Mucosa of gallbladder (tissue), 1 donor: ENCODE data around the gene BRD7. TPM values are rescaled to one million over a fixed set of nuclear protein-coding genes. Genes with fewer than 3 reads are reported as not detected.

Experiments used
- DNase-seq: peaks from one replicate; pipeline ENCODE4 v3.0.0-alpha.2; 2020; ENCODE audit warnings: low spot score
- total RNA-seq: library from RNA; stranded (reverse); gene quantifications from one replicate; pipeline ENCODE4 v1.2.1, GENCODE V29; 2021
- donor health status: DM: no; HTN: no; CAD: no.

Gene BRD7
- total RNA-seq, 1 donor from 2014 or later, result 59.1 TPM

DNA sequence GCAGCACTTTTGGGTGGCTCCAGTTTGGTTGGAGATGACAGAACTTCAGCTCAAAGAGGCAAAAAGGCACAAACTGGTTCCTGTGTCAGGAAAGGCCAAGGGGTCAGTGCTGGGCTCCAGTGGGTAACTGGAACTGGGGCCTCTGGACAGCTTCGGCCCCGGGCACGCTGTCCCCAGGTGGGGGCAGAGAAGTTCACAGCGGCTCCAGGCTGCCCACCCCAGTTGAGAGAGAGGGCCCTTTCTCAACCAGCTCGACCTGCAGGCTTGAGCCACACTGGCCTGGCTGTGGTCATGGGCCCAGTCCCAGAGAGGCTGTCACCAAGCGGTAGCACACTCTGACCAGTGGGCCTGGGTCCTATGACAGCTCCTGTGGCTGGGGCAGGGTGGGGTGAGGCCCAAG is 77.9 kb downstream of the BRD7 start:
- no peak for DNase-seq

DNA sequence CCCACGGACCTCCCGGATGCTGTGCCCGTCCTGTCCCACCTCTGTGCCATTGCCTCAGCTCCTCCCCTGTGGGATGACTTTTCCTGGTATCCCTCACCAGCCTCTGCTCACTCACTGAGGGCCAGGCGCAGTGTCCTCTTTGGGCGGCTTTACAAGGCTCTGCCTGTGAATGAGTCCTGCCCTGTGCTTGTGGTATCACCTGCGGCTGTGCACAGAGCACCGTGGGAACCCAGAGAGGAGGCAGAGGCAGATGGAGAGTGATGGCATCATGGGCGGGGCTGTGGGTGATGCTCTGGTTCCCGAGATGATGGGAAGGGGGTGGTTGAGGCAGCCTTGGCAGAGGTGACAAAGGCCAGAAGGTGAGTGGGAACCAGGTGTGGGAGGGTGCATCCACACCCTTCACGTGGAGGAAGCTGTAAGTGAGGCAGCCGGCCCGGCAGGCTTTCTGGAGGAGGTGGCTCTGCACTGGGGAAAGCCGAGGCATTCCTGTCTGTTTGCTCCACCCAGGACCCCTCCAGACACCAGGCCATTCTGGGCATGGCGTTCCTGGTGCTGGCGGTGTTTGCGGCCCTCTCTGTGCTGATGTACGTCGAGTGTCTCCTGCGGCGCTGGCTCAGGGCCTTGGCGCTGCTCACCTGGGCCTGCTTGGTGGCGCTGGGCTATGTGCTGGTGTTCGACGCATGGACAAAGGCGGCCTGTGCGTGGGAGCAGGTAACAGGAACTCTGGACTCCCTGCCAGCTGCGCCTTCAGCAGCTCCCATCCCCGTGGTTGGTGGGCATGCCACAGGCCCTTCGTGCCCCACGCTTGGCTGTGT is 78.6 kb downstream of the BRD7 start:
- DNase-seq, result no peak

DNA sequence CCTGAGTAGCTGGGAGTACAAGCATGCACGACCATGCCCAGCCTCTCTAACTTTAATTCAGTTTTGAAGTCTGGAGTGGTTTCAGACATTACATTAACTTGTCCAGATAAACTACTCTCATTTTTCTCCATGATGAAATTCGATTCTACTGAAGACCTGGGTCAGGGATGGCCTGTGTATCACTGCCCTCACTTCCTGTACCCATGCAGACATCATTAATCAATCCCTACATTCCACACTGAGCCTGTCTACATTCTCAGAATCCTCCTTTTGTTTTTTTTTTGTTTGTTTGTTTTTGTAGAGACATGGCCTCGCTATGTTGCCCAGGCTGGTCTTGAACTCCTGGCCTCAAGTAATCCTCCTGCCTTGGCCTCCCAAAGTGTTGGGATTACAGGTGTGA is 79.9 kb downstream of the BRD7 start:
- no peak for DNase-seq

DNA sequence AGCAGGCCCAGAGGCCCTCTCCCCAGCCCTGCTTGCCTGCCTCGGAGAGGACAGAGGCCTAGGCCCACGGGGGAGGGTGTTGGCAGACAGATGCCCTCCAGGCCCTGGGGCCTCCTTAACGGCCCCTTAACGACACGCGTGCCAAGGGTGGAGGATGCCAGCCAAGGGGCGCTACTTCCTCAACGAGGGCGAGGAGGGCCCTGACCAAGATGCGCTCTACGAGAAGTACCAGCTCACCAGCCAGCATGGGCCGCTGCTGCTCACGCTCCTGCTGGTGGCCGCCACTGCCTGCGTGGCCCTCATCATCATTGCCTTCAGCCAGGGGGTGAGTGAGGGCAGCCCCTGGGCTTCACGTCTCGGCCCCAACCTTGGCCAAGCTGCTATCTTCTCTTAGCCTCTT is 80.8 kb downstream of the BRD7 start:
- DNase-seq, result no peak

DNA sequence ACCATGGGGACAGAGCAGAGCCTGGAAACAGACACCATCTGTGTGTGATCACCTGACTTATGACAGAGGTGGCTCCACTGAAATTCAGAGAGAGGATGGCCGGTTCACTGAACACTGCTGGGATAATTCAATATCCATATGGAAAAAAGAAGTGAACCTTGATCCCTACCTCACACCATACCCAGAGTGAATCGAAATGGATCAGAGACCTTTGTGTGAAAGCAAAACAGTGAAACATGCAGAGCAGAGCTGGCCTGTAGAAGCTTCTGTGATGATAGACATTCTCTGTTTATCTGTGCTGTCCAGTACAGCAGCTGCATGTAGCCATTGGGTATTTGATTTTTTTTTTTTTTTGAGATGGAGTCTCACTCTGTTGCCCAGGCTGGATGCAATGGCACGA is 82.1 kb downstream of the BRD7 start:
- DNase-seq, result no peak

DNA sequence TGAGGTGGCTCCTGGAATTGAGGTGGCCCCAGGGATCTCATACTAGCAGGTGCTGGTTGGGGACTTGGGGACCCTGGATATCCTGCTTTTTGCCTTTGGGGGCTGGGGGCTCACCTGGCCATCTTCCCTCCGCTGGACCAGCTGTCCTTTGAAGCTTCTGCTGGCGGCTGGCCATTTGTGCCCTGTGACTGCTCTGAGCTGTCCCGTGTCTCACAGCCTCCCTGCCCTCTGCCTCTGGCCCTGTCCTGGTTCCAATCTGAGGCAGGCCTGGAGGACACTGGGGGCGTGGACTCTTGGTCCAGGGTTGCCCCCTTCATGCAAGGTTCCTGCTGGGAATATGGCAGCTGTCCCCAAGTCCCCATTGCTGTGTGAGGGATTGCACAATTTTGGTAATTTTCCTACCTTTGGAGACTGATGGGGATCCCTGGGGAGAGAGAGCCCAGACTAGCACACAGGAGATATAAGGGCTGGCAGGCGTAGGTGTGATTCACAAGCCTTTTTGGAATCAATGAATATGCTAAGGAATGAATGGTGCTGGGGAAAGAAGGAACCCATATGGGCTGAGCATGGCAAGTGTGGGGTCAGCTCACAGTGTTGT is 83.3 kb downstream of the BRD7 start:
- no peak for DNase-seq

DNA sequence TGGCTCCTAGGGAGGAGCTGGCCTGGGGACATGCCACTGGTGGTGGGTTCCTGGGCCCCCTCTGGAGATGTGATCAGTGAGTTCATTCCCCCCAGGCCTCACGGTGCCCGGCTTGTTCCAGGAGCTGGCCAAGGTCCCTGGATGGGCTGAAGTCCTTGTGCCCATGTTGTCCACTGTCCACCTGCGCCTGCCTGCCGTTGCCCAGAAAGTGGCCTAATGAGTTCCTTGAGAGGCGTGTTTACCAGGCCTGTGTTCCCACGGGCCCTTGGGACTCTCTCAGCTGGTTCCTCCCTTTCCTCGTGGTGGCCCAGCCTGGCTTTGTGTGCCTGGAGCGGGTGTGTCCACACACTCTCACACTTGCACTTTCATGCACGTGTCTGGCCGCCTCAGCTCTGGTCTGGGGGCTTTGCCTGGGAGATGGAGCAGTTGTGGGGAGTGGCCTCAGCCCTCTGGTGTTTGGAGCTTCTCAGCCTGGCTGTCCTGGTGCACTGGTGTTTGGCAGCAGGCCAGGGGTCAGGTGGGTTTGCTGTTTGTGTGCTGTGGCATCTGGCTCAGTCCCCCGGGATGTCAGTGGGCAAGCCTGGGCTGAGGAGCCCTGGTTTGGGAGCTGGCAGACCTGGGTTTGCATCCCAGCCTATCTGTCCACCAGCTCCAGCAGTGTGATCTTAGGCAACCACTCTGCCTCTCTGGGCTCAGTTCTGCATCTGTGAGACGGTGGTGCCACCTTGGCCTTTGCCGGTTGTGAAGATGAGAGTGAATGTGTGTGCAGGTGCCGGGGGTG is 84.5 kb downstream of the BRD7 start:
- peak; percentile 31 for DNase-seq

DNA sequence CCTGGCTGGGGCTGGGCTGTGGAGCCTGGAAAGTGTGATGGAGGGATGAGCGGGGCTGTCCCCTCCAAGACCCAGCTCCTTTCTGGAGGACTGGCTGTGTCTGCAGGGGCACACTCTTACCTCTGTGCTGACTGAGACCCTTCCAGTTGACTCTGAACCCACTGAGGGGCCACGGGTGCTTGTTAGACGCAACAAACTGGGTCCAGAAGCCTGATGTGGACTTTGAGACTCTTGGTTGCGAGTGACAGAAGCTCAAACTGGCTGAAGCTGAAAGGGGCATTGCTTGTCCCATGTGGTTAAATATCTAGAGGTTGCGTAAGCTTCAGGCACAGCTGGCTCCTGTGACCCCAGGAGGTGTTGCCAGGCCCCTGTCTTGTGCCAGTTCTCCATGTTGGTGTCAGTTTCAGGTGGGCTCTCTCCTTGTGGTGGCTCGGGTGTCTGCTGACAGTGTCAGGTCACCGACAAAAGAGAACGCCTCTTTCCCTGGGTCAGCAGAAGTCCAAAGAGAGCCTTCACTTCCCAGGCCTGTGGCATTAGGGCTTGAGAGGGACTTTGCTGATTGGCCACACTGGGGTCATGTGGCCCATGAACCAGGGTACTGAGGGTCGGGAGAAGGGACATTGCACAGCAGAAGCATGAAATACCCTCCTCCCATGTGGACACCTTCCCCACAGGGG is 85.7 kb downstream of the BRD7 start:
- DNase-seq, result no peak

DNA sequence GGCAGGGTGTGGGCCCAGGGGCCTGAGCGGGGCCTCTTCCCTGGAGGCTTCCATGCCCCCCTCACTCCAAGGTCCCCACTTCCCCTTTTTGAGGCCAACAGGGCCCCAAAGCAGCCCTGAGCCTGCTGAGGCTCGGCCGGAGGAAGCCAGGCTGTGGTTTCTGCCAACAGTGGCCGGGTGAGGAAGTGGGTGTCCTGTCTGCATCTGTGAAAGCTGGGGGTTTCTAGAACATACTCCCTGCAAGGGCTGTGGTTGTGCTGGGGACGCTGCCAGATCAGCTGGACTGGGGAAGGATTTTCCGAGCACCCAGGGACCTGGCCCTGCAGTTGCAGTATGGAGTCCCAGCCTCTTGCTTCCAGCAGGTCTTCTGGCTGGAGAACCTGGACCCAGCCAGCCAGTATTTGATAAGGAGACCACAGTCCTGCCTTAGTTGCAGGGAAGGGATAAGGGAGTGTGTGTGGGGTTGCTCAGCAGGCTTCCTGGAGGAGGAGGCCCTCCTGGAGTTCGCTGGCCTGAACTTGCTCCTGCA is 86.7 kb downstream of the BRD7 start:
- DNase-seq, result peak; percentile 74

DNA sequence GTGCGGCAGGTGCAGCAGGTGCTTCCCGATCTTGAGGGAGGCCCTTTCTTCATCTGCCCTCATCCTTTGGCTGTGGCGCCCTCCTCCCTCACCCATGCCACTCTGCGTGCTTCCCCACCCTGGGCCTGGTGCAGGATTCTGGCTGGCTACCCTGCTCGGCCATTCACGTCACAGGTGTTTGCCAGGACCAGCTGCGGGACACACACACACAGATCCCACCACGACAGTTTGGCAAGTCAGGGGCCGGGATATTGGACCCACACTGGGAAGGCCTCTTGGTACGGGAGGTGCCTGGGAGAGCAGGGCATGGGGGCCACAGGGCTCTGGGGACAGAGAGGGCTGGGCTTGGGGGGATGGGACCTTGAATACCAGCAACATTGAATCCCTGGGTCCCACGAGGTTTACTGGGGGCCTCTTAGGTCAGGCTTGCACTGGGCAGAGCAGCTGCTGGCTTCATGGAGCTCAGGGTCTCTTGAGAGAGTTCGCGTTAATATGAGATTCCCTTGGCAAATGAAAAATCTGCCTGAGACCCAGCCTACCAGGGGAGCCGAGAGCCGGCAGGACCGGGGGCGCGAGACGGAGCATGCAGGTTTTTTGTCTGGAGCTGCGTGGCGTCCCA is 87.3 kb downstream of the BRD7 start:
- DNase-seq, result no peak

DNA sequence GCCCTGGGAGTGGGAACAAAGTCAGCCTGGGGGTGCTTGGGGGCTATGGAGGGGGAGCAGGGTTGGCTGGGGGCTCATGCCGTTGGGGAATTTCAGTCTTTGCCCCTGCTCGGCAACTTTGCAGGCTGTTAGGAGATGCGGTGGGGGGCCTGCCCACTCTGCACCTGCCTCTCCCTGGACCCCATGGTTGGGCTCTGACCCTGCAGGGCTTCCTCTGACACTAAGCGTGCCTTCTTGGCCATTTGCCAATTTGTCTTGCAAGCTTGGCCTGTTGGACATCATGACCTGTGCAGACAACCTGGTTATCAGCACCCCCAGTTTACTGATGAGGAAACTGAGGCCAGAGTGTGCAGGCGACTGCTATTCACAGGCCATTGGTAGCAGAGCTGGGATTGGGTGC is 87.9 kb downstream of the BRD7 start:
- no peak for DNase-seq

DNA sequence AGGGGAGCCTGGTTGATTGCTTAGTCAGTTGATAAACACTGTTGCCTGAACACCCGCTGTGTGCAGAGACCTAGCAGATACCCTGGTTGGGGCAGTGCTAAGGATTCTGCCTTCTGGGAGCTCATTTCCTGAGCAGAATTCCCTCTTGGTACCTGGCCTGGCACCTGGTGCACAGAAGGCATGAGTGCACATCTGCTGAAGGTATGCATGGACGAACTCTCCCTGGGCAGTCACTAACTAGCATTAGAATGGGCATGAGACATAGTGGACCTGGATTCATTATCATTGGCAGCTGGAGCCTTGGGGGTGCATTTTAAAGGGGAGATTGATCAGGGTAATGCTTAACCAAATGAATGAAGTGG is 89.3 kb downstream of the BRD7 start:
- DNase-seq, result no peak

DNA sequence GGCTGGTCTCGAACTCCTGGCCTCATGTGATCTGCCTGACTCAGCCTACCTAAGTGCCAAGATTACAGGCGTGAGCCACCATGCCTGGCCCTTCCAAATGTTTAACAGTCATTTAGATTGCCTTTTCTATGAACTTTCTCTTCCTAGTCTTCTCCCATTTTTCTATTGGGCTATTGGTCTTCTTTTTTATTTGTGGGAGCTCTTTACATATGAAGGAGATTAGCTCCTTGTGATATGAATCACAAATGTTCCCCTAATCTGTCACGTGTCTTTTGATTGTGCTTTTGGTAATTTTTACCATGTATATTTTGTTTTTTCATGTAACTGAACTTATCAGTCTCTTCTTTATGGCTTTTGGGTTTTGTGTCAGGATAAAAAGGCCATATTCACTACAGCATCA is 90.5 kb downstream of the BRD7 start:
- no peak for DNase-seq

DNA sequence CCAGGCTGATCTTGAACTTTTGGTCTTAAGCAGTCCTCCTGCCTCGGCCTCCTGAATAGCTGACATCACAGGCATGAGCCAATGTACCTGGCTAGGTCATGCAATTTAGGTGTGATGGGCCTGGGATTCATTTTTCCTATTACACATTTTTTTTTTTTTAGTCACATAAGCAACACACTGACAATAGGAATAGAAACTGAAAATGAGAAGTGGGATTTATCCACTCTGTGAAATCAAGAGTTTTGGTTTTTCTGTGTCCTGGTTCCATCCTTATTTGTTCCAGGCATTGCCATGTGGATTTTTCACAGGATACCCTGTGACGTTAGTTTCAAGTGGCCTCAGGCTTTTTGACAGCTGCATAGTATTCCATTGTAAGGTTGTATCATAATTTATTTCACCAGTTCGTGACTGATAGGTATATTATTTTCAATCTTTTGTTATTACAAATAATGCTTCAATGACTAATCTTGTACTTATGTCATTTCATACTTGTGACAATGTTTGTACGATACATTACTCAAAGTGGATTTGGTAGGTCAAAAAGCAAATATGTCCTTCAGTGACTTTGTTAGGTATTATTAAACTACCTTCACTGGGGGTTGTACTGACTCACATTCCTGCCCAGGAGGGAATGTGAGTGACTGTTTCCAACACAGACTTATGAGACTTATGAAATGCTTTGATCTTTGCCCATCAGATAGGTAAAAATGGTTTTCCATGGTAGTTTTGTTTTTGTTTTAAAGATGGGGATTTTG is 91.8 kb downstream of the BRD7 start:
- no peak for DNase-seq

DNA sequence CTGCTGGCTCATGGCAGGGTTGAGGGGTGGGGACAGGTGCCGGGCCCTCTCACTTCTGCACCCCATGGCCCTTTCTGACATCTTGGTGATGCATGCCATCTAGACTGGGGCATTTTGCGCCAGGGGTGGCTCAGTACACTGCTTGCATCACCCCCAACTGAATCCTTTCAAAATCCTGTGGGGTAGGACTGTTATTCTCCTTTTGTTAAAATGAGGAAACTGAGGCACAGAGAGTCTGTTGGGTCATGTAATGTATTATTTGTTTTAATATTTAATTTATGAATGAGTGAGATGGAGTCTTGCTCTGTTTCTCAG is 92.5 kb downstream of the BRD7 start:
- DNase-seq, result no peak

DNA sequence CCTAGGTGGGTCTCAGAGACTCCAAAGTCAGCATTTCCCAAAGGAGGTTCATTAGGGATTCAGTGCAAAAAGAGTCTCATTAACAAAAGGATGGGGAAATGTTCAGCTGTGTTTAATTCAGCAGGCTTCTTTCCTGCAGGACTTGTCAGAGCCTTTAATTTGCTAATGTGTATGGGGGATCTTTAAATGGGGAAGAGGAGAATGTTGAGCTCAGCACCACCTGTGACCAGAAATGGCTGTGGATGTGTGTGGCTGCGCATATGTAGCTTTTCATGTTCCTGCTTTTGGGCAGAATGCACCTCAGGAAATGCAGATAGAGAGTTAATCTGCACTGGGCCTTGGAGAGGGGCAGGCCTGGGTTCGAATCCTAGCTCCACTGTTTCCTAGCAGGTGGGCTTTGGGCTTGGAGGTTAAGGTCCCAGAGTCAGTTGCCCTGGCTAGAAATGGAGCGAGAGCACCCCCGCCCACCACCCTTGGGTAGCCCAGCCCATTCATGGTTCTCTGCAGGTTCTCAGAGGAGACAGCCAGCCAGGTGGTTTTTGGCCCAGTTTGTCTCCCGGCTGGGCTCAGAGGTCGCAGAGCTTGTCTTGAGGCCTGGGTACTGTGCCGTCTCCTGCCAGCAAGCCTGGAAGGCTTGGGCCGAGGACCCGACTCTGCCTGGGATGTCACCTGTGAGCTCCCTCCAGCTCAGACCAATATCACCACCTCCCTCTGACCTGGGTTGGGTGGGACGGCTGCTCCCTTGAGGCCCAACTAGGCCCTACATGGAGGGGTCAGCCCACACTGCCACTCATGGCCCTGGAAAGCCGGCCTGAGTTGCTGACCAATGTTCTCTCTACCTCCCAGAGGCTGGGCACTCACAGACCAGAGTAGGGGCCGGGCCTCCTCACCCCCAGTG is 93.1 kb downstream of the BRD7 start:
- no peak for DNase-seq

DNA sequence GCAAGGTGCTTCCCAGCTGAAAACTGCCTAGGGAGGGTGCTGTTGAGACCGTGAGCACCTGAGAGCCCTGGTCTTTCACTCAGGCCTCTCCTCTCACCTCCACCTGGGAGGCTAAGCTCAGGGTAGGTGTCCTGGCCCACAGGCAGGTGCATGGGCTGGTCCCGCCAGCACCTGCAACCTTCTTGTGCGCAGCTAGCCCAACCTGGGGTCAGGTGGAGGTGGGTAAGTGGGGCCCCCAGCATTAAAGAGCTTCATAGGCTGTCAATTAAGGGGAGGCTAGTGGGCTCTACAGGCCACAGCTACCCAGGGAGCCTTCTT is 93.7 kb downstream of the BRD7 start:
- no peak for DNase-seq

DNA sequence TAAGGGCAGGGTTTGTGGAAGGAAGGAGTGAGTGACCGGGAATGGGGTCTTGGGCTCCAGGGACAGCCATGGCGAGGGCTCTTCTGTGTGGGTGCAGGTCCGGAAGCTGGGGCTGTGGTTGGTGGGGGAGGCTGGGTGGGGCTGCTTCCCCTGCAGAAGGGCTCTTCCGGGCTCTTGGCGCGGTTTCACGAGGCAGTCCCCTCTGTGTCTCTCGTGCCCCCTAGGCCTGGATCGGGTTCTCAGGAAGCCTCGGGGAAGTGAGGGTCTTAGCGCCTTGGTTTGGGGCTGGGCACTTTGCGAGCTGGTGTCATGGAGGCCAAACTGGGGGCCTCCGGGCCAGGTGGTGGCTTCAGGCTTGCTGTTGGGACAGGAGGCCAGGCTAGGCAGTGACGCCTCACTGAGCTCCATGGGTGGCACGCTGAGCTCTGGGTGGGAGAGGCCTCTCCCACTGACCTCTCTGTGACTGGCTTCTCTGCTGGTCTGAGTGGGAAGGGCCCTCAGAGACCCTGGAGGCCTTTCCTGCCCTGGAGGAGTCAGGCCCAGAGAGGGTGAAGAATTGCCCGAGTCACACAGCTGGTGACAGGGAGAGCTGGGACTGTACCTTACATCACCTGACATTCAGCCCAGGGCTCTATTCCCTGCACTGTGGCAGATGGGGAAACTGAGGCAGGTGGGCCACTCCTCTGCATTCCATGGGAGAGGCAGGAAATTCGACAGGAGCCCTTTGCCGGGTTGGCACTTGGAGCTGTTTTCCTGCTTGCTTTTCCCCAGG is 94.3 kb downstream of the BRD7 start:
- no peak for DNase-seq

DNA sequence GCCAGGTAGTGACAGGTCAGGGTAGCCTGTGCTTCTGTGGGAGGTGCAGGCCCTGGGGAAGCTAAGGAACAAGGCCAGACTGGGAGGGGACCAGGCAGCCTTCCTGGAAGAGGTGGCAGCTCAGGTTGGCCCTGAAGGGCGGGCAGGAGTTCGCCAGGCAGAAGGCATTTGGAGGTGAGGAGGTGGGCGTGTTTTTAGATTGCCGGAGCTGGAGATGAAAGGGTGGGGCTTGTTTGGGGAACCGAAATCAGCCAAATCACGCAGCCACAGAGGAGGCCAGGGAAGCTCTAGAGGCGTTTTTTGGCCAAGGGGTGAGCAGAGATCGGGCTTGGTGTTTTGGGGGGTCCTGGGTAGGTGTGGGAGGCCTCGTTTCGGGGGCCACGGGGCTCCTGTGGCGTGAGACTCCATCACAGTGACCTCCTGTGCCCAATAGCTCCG is 94.9 kb downstream of the BRD7 start:
- DNase-seq, result no peak

DNA sequence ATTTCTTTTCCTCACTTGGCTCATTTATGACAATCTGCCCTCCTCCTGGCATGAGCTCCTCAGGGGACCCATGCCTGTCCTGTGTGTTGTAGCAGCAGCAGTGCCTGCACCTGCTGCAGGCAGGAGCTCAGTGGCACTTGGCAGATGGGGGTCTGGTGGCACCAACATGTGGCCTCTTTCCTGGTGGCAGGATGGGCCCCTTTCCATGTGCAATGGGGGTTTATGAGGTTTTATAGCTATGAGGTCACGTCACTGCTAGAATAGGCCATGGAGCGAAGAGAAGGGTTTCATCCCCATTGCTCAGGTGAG is 95.5 kb downstream of the BRD7 start:
- DNase-seq, result no peak
